Stimulated activated CD4-positive, alpha-beta T cell treated with anti-CD3 and anti-CD28 coated beads, Interleukin-1b, Interleukin-23, amount 100 ng/mL, for 1 hour (primary cell): Measurements from ENCODE around the gene OR2T5.
"Not testable (repeated sequence)": the region's sequence is repeated elsewhere in the genome, so short reads cannot be mapped to it uniquely, and the experiment has no call there.

Experiments
- DNase-seq, 2 donors: peaks; one replicate each; pipeline ENCODE4 v3.0.0-alpha.2; 2020; ENCODE audit warnings: low read depth in 2 of 2

Gene OR2T5, protein sequence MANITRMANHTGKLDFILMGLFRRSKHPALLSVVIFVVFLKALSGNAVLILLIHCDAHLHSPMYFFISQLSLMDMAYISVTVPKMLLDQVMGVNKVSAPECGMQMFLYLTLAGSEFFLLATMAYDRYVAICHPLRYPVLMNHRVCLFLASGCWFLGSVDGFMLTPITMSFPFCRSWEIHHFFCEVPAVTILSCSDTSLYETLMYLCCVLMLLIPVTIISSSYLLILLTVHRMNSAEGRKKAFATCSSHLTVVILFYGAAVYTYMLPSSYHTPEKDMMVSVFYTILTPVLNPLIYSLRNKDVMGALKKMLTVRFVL

DNA sequence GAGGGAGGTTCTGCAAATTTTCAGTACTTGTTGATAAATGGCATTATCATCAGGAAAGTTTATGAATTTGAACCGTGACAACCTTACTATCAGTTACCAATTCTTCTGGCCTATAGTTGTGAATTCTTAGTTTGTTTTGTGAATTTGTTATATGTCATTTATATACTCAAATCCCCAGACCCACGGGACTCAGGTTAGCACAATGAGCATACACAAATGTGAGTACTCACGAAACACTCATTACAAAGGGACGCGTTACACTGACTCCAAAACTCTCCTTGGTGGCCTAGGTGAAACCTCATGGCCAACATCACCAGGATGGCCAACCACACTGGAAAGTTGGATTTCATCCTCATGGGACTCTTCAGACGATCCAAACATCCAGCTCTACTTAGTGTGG lies at the start of gene OR2T5:
OR2T5 (plus strand) TSS at position 301 of the 400 bp plus-strand sequence; CDS start at position 301, 0 bp downstream.
- not testable (repeated sequence) for DNase-seq

DNA sequence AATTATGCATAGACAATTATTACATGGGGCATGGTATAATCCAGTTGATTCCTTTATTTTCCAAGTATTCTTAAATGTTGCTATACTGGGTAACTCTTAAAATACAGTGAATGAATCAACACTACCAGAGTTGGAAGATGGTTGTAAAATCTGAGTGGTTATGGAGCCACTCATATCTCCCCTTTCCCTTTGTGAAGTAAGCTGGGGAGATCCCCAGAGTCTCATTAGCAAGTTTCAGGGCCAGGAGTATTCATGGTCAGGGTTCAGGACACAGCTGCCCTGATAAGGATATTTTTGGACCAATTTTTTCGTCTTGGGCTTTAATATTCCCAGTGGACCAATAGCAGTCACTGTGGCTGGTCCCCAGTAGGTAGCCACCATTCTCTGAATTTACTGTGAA lies 49.7 kb upstream of the OR2T5 start:
- not testable (repeated sequence) for DNase-seq

DNA sequence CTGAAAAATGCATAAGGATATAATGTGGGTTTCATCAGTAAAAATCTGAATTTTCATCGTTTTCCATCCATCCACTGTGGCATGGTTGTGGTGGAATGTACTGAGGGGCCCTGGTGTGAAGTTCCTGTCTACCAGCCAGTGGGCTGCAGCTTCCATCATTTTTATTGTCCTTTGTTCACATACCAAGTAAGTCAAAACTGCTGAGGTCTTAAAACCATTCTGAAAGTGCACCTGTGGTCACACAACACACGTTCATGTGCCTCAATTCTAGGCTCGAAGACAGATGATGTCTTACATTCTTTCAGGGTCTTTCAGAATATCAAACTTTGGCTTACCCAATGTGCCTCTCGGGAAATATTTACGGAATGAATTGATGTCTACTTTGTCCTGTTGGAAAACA lies 49.1 kb upstream of the OR2T5 start:
- not testable (repeated sequence) for DNase-seq

DNA sequence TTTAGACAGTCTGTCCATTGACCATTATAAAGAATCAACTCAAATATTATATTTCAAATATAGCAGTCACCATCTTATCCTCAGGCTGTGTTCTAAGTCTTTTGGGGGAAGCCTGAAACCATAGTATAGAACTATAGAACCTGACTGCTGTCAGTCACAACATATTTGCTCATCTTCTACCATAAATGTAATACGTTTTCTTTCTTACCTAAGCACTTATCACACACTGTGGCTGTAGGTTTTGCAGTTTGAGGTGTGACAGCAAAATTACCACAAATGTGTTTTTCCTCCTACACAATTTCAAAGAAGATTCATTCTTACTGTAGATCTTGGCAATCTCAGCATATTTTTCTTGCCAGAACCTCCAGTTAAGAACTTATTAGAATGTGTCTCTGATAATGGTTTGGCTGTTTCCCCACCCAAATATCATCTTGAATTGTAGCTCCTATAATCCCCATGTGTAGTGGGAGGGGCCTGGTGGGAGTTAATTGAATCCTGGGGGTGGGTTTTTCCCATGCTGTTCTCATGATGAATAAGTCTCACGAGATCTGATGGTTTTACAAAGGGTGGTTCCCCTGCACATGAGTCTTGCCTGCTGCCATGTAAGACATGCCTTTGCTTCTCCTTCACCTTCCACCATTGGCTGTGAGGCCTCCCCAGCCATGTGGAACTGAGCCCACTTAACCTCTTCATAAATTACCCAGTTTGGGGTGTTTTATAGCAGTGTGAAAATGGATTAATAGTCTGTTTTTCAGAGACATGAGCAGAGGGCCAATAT lies 45.7 kb upstream of the OR2T5 start:
- DNase-seq = not testable (repeated sequence)

DNA sequence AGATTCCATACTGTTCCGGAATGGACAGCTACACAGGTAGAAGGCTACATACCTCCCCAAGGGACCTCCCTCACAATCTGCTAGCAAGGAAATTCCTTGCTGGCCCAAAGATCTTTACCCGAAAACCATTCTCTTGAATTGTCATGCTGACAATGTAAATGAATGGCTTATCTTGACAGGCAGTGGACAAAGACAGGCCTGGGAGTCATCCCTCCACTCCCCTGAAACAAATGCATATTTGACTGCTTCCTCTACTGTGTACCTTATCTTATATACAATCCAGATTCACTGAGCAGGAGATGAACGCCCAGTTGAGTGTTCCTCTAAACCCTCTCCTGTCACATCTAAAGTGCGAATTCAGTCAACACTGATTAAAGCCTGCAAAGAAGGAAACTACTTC lies 43.8 kb upstream of the OR2T5 start:
- DNase-seq = not testable (repeated sequence)

DNA sequence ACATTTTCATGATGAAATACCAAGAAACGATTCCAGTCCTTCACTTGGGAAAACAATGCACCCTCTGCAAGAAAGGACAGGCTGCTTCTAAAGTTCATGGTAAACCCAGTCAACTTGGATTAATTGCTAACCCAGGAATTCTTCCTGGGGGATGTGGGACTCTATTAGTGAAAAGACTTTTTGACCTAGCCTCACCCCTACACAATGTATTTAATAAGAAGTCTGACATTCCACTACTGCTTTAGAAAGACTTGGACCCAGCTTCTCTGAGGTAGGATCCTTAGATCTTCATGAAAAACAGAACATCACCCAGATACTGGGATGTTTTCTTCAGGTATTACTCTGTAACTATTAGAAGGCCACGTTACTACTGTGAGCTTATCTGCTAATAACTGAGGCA lies 43.0 kb upstream of the OR2T5 start, which contains the start of gene OR2T2:
OR2T2 (plus strand) TSS at position 239 of the 400 bp plus-strand sequence. CDS start 7,161 bp downstream, outside the sequence.
- DNase-seq = not testable (repeated sequence)

DNA sequence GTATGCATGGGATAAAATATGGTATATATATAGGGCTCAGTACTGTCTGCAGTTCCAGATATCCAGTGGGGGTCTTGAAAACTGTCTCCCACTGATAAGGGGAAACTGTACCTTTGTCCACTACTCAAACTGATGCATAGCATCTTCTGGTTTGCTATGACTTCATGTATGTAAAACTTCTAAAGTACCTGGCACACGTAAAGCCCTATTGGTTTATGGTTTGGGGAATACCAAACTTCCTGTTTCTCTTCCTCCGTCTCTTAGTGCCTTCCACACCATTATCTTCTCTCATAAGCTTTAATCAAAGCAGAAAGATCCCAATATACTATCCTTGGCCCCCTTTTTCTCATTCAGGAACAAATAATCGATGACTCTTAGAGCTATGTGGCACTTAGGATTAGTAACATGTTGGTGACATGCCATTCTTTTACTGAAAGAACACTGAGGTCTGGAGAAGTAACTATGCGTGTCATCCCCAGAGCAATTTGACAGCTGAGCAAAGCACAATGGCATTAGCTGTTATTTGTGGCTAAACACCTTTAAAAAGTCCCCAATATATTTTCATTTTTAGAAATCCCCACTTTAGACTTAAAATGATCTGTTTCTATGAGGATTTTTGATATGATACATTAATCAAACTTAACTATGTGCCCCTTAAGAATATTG lies 39.8 kb upstream of the OR2T5 start:
- DNase-seq = not testable (repeated sequence)

DNA sequence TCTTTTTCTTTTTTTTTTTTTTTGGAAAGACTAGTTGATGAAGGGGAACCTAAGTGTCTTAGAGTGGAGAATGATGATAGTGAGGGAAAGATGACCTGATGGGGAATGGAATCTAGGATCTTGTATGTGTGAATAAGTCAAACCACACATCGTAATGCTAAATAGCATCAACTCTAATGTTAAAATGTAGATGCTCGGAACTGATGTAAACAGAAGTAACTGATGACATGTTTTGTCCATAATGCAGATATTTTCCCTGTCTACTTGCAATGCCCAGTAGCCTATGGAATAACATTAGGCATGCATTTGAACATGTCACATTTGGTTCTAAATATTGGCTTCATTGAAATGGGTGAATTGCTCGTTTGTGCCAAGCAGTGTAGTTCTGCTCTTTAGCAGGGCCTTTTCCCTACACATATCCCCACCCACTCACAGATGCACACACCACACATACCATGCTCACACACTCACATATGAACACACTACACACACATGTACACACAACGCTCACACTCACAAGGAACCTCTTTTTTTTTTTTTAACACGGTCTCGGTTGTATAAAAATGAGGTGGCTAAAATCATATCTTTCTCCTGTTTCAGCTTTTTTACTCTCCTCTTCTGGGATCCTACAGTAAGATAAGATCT lies 38.4 kb upstream of the OR2T5 start:
- DNase-seq = not testable (repeated sequence)

DNA sequence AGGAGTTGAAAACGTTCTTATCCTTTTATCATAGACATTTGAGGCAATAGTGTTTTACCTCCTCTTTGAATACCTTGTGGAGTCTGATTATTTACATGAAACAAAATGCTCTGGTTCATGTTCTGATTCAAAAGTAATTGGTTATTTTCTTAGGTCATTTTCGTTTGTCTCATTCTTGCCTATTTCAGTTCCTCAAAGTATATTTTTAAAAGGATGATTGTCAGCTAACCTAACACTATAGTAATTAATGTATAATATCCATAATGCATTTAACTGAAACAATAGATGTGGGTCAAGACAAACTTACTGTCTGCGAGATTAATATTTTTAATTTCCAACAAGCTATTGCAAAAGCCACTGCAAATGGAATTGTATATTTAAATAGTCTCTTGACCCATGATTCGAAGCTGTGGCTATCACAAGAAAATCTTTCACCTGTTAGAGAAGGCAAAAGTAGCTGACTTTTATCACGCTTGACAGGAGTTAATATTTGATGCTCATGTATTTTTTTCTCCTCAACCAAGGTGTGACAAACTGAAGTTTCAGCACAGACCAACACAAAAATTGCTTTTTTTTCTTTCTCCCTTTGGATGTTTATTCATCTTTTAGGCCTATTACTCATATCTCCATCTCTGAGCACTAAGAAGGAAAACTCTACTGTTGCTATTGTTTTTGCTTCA lies 37.8 kb upstream of the OR2T5 start:
- not testable (repeated sequence) for DNase-seq

DNA sequence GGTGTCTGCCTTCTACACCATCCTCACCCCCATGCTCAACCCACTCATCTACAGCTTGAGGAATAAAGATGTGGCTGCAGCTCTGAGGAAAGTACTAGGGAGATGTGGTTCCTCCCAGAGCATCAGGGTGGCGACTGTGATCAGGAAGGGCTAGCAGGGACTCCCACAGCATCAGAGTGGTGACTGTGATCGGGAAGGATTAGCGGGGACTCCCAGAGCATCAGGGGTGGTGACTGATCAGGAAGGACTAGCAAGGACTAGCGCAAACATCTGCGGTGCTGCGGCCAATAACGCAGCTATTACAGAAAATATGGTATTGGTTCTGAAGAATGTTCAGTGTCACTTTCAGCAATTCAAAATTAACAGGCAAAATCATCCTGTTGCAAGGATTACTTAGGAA lies 34.8 kb upstream of the OR2T5 start:
- not testable (repeated sequence) for DNase-seq

DNA sequence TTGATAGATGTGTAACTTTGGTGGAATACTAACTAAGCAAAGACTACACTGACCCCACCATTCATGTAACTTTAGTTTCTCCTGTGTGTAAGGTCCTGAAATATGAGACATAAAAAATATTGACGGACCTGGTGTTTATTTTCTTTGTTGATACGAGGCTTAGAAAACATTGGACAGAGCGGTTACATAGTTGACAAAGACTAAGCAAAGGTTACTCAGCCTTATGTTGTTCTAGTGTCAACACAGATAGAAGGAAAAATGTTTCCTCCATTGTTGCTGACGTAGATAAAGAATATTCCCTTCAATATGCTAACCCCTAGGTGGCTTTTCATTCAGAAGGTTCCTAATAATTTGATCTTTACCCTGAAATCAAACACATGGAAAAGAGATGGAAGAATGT lies 33.3 kb upstream of the OR2T5 start:
- DNase-seq = not testable (repeated sequence)

DNA sequence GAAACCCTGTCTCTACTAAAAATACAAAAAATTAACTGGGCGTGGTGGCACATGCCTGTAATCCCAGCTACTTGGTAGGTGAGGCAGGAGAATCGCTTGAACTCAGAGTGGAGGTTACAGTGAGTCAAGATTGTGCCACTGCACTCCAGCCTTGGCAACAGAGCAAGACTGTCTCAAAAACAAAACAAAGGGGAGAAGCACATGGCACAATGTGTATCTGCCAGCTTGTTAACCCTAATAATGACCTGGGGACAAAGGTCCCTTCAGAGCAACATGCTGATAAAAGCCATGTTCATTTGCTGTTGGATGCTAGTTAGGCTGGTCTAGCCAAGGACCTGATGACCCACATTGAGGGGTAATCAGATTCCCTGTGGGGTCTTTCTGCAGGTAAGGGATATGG lies 31.8 kb upstream of the OR2T5 start:
- not testable (repeated sequence) for DNase-seq

DNA sequence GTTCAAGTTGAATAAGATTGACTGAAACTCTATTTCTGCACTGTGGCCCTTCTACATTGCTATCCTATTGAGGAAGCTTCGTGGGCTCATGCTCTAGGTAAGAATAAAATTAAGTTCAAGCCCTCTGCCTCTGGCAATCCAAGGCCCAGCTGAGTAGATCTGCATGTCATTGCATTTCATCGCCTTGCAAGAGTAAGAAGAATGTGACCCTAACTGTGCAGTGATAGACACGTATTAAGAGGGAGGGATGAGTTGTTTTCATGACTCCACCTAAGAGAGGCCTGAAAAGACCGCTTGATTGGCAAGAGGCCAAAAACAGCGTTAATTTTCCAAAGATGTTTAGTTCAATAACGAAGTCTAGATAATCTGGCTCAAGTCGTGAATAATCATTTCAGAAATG lies 29.3 kb upstream of the OR2T5 start:
- not testable (repeated sequence) for DNase-seq

DNA sequence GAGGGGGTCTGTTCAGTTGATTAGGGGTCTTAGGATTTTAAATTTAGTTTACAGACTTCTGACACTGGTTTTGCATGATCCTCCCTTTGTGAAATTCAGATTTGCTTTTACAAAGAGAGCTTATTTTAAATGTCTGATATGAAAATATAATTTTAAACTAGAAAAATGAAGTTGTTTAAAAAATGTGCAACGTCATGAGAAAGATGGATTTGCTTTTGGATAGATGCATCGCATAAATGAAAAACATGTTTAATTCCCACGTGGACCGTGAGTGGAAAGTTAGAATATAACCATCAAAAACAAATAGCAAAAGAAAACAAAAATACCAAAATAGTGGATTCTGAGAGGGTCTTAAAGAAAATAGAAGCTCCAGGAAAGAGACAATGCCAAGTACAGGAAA lies 17.2 kb upstream of the OR2T5 start:
- DNase-seq = no peak

DNA sequence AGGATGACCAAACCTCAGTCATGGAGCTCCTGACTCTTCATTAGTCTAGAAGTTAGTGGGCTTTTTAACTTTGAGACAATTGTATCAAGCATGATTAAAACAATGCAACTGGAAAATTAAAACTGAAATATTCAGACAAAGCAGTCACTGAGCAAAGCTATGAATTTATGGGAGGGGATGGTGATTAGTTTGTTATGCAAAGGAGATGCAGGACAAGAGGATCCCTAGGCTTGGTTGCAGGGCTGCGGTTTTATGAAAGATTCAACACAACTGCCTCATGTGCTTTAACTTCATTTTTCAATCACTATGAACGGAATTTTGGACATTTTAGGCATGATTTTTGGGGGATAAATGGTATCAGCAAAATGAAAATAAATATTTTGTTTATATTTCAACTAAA lies 16.3 kb upstream of the OR2T5 start:
- DNase-seq = not testable (repeated sequence)

DNA sequence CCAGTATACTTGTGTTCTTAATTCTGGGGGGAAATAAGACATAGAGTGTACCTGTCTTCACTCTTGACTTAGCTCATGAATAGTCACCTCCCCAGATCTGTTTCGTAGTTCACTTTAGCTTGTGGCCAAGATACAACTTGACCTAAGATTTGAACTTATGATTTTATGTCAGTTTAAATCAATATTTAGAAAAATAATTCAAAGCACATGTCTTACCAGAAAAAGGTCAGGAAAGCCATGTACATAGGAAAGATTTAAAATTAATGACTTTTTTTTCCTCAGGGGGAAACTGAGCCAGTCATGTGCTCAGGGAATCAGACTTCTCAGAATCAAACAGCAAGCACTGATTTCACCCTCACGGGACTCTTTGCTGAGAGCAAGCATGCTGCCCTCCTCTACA lies 15.3 kb upstream of the OR2T5 start, which contains the start of gene OR2T3:
OR2T3 (plus strand) TSS at position 301 of the 400 bp plus-strand sequence; CDS start at position 301, 0 bp downstream.
- not testable (repeated sequence) for DNase-seq

DNA sequence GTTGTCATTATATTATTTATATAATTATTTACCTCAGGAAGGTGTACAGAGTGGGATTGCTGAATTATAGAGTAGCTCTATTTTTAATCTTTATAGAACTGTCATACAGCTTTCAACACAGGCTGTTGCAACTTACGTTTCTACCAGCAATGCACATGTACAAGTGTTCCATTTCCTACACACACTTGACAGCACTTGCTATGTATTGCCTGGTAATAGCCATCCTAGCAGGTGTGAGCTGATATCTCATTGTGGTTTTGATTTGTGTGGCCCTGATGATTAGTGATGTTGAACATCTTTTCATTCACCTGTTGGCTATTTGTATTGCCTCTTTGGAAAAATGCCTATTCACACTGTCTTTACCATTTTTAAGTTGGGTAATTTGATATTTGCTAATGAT lies 12.7 kb upstream of the OR2T5 start:
- not testable (repeated sequence) for DNase-seq

DNA sequence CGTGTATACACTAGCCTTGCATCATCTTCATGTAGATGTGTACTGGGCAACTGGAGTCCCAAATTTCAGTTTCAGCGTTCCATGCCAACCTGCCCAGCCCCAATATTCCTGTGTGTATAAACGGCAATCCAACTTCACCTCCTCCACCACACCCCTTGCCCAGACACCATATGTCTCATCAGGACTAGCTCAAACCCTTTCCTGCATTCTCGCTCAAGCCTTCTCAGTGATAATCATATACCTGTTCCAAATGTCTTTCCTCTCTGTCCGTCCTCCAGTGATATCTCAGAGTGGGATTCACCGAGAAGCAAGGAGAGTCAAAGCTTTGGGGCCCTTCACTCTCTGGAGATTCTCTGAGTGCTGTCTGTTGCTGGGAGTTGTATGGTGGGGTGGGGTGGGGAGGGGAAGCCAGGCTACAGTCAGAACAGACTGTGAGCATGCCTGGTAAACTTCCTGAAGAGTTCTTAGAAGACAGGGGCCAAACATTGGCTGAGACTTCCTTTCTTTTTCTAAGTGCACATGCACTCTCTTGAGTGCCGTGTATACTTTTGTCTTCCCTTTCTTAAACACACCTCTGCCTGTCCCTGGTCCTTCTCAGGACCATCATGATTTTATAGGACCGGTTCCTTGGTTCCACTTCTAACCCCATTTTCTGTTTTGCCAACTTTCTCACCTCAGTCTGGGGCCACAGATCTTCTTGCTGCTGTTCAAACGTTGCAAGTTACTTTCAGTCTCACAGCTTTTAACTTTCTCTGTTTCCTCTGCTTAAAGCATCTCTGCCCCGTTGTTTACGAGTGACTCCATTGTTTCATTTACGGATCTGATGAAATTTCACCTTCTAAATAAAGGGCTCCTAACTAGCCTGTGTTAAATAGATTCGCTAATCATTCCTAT lies 6.5 kb upstream of the OR2T5 start:
- not testable (repeated sequence) for DNase-seq

DNA sequence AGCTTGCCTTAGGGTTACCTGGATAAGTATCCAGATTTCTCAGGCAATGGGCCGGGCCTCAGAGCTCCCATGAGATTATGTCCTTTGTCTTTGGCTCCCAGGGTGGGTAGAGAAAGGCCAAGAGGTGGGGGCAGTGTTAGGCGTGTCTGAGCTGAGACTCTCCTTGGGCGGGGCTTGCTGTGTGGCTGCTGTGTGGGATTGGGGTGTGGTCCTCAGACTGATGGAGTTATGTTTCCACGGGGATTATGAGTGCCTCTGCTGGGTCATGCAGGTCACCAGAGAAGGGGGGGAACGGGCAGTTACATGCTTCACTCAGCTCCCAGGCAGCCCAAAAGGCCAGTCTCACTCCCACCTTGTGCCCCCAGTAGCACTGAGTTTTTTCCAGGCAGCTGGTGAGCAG lies 8.3 kb downstream of the OR2T5 start:
- not testable (repeated sequence) for DNase-seq
